ENCODE measurements around the gene LCN2. TPM values are rescaled to one million over a fixed set of nuclear protein-coding genes. Genes with fewer than 3 reads are reported as not detected.

The LCN2 gene
- total RNA-seq, 1 experiment from 2014 or later, result 537 TPM

GRCh38 chr9:128193469-128194096 is 44.3 kb downstream of the LCN2 start:
- intact Hi-C loops (cut with micrococcal nuclease; ENCODE audit: unreplicated experiment), result loop anchor here (1.0 to 5.0 kb wide), 3 partner anchors 46 to 149 kb away; partner anchors contain the start of genes LCN2 and SLC27A4
- no TSS peak for BruUV-seq (replicated peaks)

GRCh38 chr9:128201441-128202369 is 52.5 kb downstream of the LCN2 start:
- Histone ChIP-seq H3K4me1 (replicated peaks; ENCODE audit: insufficient read depth) (0 out of 2 replicates have a peak, but pooled peaks cover 5% of the 10 kb centered on the region), H3K27me3 (ENCODE audit: insufficient read depth, low read depth) (no peaks in the 10 kb centered on the region), H3K9me2 (ENCODE audit: insufficient read depth) (no peaks in the 10 kb centered on the region), H3F3A (ENCODE audit: insufficient read depth, low read depth) (no peaks in the 10 kb centered on the region), H2AFZ (no peak overlapping the region), H3K9me3 (ENCODE audit: insufficient read depth, low read depth) (no peaks in the 10 kb centered on the region), H3K36me3 (ENCODE audit: low read depth) (no peaks in the 10 kb centered on the region), H4K20me1 (ENCODE audit: insufficient read depth) (0 out of 2 replicates have a peak, but pooled peaks cover 4% of the 10 kb centered on the region), H3K79me2 (ENCODE audit: low read depth) (peaks cover 8% of the 10 kb centered on the region; the same call in 1 of the 2 replicates), H3K27ac (no peak overlapping the region), H3K4me2 (no peak overlapping the region), H3K4me3 (no peak overlapping the region)
- BruUV-seq (replicated peaks), result no TSS peak
- CTCF ChIA-PET, result interaction anchor here (0.6 kb wide), 1 partner anchor 353 kb away, joined by 6 read pairs; no protein-coding TSS in a partner anchor
- intact Hi-C loops (cut with micrococcal nuclease; ENCODE audit: unreplicated experiment), result no loop called here
- POLR2A ChIA-PET (ENCODE audit: unreplicated experiment), result no interaction called here
- no peak for TF ChIP-seq CTCF (conservative IDR thresholded peaks at IDR 0.05)
- TF ChIP-seq EZH2 (IDR thresholded peaks at IDR 0.05; ENCODE audit: low read depth), result no peak
- no peak for DNase-seq

More at GRCh38 chr9:128193469-128194096, 44.3 kb downstream of the LCN2 start:
- H3K9me2 ChIP-seq (ENCODE audit: insufficient read depth), result no peaks in the 10 kb centered on the region
- H3K79me2 ChIP-seq (ENCODE audit: low read depth), result 0 out of 2 replicates have a peak, but pooled peaks cover 4% of the 10 kb centered on the region
- H3K9me3 ChIP-seq (ENCODE audit: insufficient read depth, low read depth), result no peaks in the 10 kb centered on the region
- H3K27me3 ChIP-seq (ENCODE audit: insufficient read depth, low read depth), result no peaks in the 10 kb centered on the region
- CTCF ChIA-PET, result interaction anchor here (1.0 to 1.2 kb wide), 2 partner anchors 69 to 227 kb away, joined by 3 to 11 read pairs; partner anchors contain the start of gene CERCAM
- peak overlapping the region; percentile 83; the same call in 1 of the 2 replicates for H3K4me3 ChIP-seq
- H3K27ac ChIP-seq, result peak overlapping the region; percentile 77
- no peaks in the 10 kb centered on the region for H4K20me1 ChIP-seq (ENCODE audit: insufficient read depth)
- DNase-seq, result no peak
- POLR2A ChIA-PET (ENCODE audit: unreplicated experiment), result interaction anchor here (0.6 to 0.9 kb wide), 6 partner anchors 10 to 796 kb away, joined by 3 to 6 read pairs (median 3); partner anchors contain the start of gene SLC27A4
- peaks cover 16% of the 10 kb centered on the region for H3K4me1 ChIP-seq (replicated peaks; ENCODE audit: insufficient read depth)
- H3K36me3 ChIP-seq (ENCODE audit: low read depth), result 0 out of 2 replicates have a peak, but pooled peaks cover 5% of the 10 kb centered on the region
- peak overlapping the region; percentile 87 for H3K4me2 ChIP-seq
- H2AFZ ChIP-seq, result no peak overlapping the region
- H3F3A ChIP-seq (ENCODE audit: insufficient read depth, low read depth), result peaks cover 23% of the 10 kb centered on the region
- TF ChIP-seq CTCF (conservative IDR thresholded peaks at IDR 0.05) (no peak), EZH2 (IDR thresholded peaks at IDR 0.05; ENCODE audit: low read depth) (no peak)

GRCh38 chr9:128202648-128203023 is 53.4 kb downstream of the LCN2 start:
- intact Hi-C loops (cut with micrococcal nuclease; ENCODE audit: unreplicated experiment), result no loop called here
- ChIA-PET POLR2A (ENCODE audit: unreplicated experiment) (no interaction called here), CTCF (no interaction called here)

More at GRCh38 chr9:128202648-128203023, 53.4 kb downstream of the LCN2 start:
- Histone ChIP-seq H3K9me3 (ENCODE audit: insufficient read depth, low read depth) (no peaks in the 10 kb centered on the region), H3K4me3 (no peak overlapping the region), H3K9me2 (ENCODE audit: insufficient read depth) (no peaks in the 10 kb centered on the region), H3F3A (ENCODE audit: insufficient read depth, low read depth) (no peaks in the 10 kb centered on the region), H3K27me3 (ENCODE audit: insufficient read depth, low read depth) (no peaks in the 10 kb centered on the region), H3K27ac (no peak overlapping the region), H2AFZ (no peak overlapping the region), H3K4me2 (peak overlapping the region; percentile 89; the same call in 1 of the 2 replicates), H3K36me3 (ENCODE audit: low read depth) (no peaks in the 10 kb centered on the region), H3K79me2 (ENCODE audit: low read depth) (peaks cover 8% of the 10 kb centered on the region; the same call in 1 of the 2 replicates), H3K4me1 (replicated peaks; ENCODE audit: insufficient read depth) (0 out of 2 replicates have a peak, but pooled peaks cover 5% of the 10 kb centered on the region), H4K20me1 (ENCODE audit: insufficient read depth) (0 out of 2 replicates have a peak, but pooled peaks cover 4% of the 10 kb centered on the region)
- no peak for DNase-seq
- no peak for TF ChIP-seq CTCF (conservative IDR thresholded peaks at IDR 0.05)
- BruUV-seq (replicated peaks), result no TSS peak

Data from PC-9 (cell line).